Activated naive CD8-positive, alpha-beta T cell (primary cell): ENCODE data around the gene GFPT1.

Experiments
- H3K27ac Mint-ChIP-seq: one replicate; pipeline ENCODE4 v1.8.0; 2021; ENCODE audit warnings: mixed read lengths
- H3K27me3 Mint-ChIP-seq: one replicate; pipeline ENCODE4 v1.8.0; 2021; ENCODE audit warnings: mixed read lengths
- H3K36me3 Mint-ChIP-seq: one replicate; pipeline ENCODE4 v1.8.0; 2021; ENCODE audit warnings: mixed read lengths
- H3K4me1 Mint-ChIP-seq: one replicate; pipeline ENCODE4 v1.8.0; 2021; ENCODE audit warnings: low read depth, mixed read lengths
- H3K4me3 Mint-ChIP-seq: one replicate; pipeline ENCODE4 v1.8.0; 2021; ENCODE audit warnings: mild to moderate bottlenecking, mixed read lengths
- H3K9me3 Mint-ChIP-seq: one replicate; pipeline ENCODE4 v1.8.0; 2021; ENCODE audit warnings: low read depth, mixed read lengths

The GFPT1 gene

DNA sequence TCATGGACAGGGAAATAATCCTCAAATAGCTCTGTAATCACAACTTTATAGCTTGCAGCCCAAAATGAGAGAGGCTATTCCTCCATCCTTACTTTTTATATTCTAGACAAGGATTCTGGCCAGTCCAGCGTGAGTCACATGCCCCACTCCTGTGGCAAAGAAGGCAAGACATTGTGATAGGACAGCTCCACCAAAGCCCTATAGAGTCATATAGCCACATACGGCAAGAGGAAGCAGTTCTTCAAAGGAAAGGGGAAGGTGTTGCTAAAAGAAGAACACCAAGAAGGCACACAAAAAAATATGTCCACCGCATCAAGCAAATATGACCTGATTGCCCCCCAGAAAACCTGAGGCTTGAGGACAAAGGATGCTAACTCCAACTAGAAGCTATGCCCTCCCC is 3.4 kb upstream of the GFPT1 start:
- no peaks in the 10 kb centered on the region for H3K27me3 Mint-ChIP-seq
- no peak overlapping the region for H3K4me3 Mint-ChIP-seq
- no peaks in the 10 kb centered on the region for H3K9me3 Mint-ChIP-seq
- peaks cover 20% of the 10 kb centered on the region for H3K4me1 Mint-ChIP-seq
- H3K36me3 Mint-ChIP-seq: peaks cover 9% of the 10 kb centered on the region
- no peak overlapping the region for H3K27ac Mint-ChIP-seq

DNA sequence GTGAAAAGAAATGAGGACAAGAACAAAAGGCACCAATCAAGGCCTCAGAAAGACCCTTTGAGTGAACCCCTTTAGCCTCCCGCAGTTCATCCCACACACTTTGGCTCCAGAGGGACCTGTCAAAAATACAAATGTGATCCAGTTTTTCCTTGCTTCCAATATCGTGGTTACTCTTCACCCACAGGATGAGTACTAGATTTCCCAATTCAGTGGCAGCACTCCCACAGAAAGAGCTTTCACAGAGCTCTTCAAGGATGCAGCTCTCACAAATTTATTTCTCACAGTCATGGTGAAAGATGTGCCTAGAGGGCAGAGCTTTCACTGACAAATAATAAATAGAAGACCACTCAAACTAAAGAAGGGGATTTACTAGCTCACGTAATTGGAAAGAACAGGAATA is 3.0 kb upstream of the GFPT1 start:
- no peaks in the 10 kb centered on the region for H3K9me3 Mint-ChIP-seq
- no peak overlapping the region for H3K4me3 Mint-ChIP-seq
- peaks cover 8% of the 10 kb centered on the region for H3K36me3 Mint-ChIP-seq
- peaks cover 21% of the 10 kb centered on the region for H3K4me1 Mint-ChIP-seq
- H3K27ac Mint-ChIP-seq: no peak overlapping the region
- no peaks in the 10 kb centered on the region for H3K27me3 Mint-ChIP-seq

DNA sequence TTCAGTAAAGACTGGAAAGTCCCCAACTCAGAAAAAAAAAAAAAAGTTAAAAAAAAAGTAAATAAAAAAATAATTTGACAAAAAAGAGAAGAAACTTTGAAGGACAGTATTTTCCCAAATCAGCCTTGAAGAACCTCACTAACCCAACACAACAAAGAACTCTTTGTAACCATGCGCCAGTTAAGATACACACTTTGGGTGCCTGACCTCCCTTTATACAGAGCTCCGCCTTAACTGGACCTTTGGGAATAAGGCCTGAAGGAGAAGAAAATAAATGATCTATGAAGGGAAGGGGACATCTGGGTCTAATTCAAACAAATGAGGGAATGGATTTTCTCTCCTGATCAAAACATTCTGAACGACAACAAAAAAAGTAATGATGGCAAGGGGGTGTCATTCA is 2.2 kb upstream of the GFPT1 start:
- peaks cover under 1% of the 10 kb centered on the region for H3K36me3 Mint-ChIP-seq

DNA sequence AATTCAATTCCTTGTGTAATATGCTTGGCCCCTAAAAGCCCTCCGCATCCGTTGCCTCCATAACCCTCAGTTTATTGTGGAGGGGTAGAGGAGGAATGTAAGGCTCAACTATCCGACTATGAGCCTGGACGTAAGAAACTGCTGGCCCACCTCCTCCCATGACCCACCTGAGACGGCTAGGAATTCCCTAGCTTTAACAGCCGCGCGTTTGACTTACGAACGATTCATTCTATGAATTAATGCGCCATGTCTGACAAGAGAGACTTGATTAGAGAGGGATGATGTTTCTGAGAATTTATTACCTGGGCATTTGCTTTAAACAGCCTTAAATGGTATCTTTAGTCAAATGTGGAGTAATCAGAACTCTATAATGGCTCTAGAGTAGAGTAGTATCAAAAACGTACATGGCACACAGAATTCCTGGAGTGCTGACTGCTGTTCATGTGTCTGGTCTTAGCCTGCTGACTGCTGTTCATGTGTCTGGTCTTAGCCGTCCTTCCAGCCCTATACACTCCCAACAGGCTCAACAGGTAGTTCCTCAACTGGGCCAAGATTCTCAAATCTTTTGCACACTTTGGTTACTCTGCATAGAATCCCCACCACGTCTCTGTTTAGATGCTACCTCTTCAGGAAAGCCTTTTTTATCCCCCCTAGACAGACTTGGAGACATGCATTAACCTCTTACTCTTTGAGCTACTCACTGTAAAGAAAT is 899 bp upstream of the GFPT1 start:
- Mint-ChIP-seq H3K27me3 (no peaks in the 10 kb centered on the region), H3K4me3 (peak overlapping the region; percentile 90), H3K36me3 (no peaks in the 10 kb centered on the region), H3K27ac (peak overlapping the region; percentile 90), H3K4me1 (peaks cover 34% of the 10 kb centered on the region), H3K9me3 (no peaks in the 10 kb centered on the region)

More for the DNA sequence above, 2.2 kb upstream of the GFPT1 start:
- Mint-ChIP-seq H3K9me3 (no peaks in the 10 kb centered on the region), H3K4me3 (no peak overlapping the region), H3K27me3 (no peaks in the 10 kb centered on the region), H3K27ac (no peak overlapping the region), H3K4me1 (peaks cover 25% of the 10 kb centered on the region)

DNA sequence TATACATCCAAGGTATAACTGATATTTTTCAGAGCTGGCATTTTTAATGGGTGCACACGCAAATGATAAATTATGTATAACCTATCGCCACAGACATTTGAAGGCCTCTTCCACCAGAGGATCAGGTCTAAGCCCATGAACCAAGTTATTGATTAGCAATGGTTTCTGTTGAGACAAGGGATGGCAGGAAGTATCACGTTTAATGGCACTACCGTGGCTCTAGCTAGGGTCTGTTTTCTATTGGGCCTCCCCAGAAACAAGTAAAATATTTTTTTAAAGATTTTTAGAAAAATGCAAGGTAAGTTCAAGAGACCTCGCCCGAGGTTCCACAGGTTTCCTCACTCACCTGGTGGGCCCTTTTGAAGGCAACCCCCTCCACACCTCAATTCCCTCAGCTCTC is 667 bp downstream of the GFPT1 start:
- H3K4me1 Mint-ChIP-seq: peaks cover 48% of the 10 kb centered on the region
- peaks cover 6% of the 10 kb centered on the region for H3K36me3 Mint-ChIP-seq
- H3K9me3 Mint-ChIP-seq: no peaks in the 10 kb centered on the region
- H3K27me3 Mint-ChIP-seq: no peaks in the 10 kb centered on the region
- peak overlapping the region; percentile 71 for H3K27ac Mint-ChIP-seq
- peak overlapping the region; percentile 90 for H3K4me3 Mint-ChIP-seq

DNA sequence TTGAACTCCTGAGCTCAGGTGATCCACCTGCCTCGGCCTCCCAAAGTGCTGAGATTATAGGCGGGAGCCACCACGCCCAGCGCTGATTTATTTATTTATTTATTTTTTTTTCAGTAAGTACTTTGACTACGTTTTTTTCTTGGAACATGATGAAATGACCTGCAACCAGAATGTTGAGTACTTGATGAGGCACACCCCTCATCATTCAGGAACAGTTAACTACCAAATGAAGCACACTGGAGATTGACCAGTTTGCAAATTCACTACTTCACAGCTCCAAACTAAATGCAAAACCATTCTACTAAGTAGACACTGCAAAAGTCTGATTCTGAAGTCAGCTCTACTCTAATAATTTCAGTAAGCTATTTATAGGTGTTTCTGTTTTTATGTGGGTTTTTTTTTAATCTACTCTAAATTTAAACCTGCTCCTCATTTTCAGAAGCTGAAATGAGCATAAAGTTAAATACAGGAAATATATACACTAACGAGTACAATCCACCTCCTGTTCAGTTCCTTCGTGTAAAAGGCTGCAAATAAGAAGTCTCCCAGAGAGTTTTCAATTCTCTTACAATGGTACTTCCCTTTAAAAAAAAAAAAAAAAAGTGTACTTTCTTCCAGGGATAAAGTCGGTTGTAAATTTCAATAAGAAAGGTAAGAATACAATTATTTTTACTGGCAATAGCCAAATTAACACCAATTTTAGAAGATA is 1.4 kb downstream of the GFPT1 start:
- Mint-ChIP-seq H3K27ac (peak overlapping the region; percentile 71), H3K4me1 (peaks cover 53% of the 10 kb centered on the region), H3K4me3 (peak overlapping the region; percentile 90), H3K27me3 (no peaks in the 10 kb centered on the region), H3K36me3 (peaks cover 6% of the 10 kb centered on the region), H3K9me3 (no peaks in the 10 kb centered on the region)

DNA sequence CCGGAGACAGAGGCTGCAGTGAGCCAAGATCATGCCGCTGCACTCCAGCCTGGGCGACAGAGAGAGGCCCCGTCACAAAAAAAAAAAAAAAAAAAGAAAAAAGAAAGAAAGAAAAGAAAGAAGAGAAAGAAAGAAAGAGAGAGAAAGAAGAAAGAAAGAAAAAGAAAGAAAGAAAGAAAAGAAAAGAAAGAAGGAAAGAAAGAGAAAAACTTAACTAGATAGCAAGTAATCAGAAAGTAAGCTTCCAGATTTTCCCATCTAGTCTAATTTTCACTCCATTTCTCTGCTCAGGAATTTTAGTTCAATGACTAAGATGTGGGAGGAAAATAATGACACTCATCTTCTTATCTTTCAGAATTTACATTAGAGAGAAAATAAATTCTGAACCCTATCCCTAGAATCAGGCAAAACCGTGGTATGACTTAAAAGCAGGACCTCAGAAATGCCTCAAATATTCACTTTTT is 2.4 kb downstream of the GFPT1 start:
- no peak overlapping the region for H3K27ac Mint-ChIP-seq
- H3K4me1 Mint-ChIP-seq: peaks cover 55% of the 10 kb centered on the region
- H3K36me3 Mint-ChIP-seq: peaks cover 9% of the 10 kb centered on the region
- H3K9me3 Mint-ChIP-seq: no peaks in the 10 kb centered on the region
- H3K27me3 Mint-ChIP-seq: no peaks in the 10 kb centered on the region
- H3K4me3 Mint-ChIP-seq: no peak overlapping the region

DNA sequence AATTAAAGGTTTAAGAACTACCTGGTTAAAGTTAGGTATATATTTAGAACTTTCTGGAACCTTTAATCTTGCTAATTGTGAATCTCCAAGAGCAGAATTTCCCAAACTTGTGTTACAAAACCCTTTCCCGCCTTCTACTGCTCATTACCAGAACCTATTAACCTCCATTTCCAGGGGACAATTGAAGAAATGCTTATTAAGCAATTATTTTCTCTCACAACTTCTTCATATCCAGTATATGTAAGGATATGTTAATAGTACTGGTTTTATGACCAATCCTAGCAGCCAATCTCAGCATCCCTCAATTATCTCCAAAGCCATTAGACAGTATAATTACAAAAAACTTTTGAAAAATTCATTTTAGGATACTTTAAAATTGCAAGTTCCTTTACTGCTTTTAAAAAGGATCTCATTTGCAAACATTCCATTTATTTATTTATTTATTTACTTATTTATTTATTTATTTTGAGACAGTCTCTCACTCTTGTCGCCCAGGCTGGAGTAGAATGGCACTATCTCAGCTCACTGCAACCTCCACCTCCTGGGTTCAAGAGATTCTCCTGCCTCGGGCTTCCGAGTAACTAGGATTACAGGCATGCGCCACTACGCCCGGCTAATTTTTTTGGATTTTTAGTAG is 3.7 kb downstream of the GFPT1 start:
- Mint-ChIP-seq H3K9me3 (no peaks in the 10 kb centered on the region), H3K36me3 (peaks cover 9% of the 10 kb centered on the region), H3K27ac (no peak overlapping the region), H3K27me3 (no peaks in the 10 kb centered on the region), H3K4me1 (peaks cover 56% of the 10 kb centered on the region), H3K4me3 (no peak overlapping the region)

DNA sequence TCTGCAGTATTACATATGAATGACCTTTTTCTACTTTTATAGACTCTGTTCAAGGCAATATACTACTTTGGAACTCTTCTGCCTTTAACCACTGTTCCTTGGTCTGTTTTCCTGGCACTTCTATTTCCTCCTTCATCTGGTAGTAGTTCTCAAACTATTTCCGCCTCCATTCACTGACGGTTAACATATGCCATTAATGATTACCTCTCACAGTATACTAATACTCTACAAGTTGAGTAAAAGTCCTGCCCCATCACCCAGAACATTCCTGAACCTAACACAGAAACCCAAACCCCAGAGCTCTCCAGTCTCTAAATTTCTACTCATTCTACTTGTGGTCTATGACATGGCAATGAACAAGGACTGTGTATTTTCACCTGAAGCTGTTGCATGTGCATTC is 4.5 kb downstream of the GFPT1 start:
- no peak overlapping the region for H3K4me3 Mint-ChIP-seq
- peak overlapping the region; percentile 37 for H3K27ac Mint-ChIP-seq
- peaks cover 9% of the 10 kb centered on the region for H3K36me3 Mint-ChIP-seq
- H3K4me1 Mint-ChIP-seq: peaks cover 52% of the 10 kb centered on the region
- H3K27me3 Mint-ChIP-seq: no peaks in the 10 kb centered on the region
- no peaks in the 10 kb centered on the region for H3K9me3 Mint-ChIP-seq

DNA sequence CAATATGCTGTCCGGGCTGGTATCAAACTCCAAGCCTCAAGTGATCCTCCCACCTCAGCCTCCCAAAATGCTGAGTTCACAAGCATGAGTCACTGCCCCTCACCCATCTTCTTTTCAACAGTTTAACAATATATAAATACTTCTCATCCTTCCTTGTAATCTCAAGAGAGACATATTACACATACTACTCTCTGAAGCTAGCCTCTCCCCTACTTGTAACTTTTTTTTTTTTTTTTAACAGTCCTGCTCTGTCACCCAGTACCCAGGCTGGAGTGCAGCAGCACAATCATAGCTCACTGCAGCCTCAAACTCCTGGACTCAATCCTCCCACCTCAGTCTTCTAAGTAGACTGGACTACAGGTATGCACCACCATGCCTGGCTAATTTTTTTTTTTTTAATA is 5.7 kb downstream of the GFPT1 start:
- Mint-ChIP-seq H3K27me3 (no peaks in the 10 kb centered on the region), H3K36me3 (peaks cover 9% of the 10 kb centered on the region), H3K9me3 (no peaks in the 10 kb centered on the region), H3K4me3 (no peak overlapping the region), H3K4me1 (peaks cover 52% of the 10 kb centered on the region), H3K27ac (peak overlapping the region; percentile 16)

DNA sequence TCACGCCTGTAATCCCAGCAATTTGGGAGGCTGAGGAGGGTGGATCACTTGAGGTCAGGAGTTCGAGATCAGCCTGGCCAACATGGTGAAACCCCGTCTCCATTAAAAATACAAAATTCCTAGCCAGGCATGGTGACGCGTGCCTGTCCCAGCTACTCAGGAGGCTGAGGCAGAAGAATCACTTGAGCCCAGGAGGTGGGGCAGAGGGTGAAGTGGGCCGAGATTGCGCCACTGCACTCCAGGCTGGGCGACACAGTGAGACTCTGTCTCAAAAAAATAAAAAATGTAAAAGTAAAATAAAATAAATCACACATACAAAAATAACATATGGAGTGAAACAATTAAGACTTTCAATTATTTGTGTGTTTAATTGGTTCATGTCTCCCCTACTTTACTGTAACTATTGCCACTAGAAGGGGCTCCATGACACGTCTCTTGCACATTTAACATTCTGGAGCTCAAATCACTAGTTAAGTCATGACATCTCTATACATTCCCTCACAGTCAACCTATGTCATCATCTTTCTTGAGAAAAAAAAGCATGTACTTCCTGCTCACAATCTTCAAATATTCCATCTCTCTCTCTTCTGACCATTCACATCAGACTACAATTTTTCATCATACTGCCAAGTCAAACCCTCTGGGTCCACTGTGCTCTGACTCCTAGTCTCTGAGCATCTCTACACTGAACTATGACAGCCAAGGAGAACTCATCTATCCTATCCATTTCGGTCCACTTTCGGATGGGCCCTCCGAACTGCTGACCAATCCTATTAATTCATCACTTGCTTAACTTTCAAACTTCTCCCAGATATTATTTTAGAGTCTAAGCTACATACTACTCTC is 6.7 kb downstream of the GFPT1 start:
- no peaks in the 10 kb centered on the region for H3K9me3 Mint-ChIP-seq
- peaks cover 49% of the 10 kb centered on the region for H3K4me1 Mint-ChIP-seq
- H3K27me3 Mint-ChIP-seq: no peaks in the 10 kb centered on the region
- no peak overlapping the region for H3K4me3 Mint-ChIP-seq
- peak overlapping the region; percentile 24 for H3K27ac Mint-ChIP-seq
- H3K36me3 Mint-ChIP-seq: peaks cover 11% of the 10 kb centered on the region

DNA sequence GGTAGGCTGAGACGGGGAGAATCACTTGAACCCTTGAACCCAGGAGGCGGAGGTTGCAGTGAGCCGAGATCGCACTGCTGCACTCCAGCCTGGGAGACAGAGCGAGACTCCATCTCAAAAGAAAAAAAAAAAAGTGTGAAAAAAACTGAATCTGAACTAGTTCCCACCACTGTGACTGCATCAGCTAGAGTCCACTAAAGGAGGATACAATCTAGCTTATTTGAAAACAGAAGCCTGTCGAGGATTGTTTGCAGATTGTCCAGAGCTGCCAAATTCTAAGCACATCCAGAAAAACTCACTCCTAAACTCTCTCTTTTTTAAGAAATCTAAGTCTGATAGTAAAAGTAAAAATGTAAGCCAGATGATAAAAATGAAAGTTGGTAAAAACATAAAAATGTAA is 10.6 kb downstream of the GFPT1 start:
- no peaks in the 10 kb centered on the region for H3K27me3 Mint-ChIP-seq
- H3K4me1 Mint-ChIP-seq: peaks cover 24% of the 10 kb centered on the region
- H3K36me3 Mint-ChIP-seq: peaks cover 9% of the 10 kb centered on the region
- no peak overlapping the region for H3K4me3 Mint-ChIP-seq
- H3K9me3 Mint-ChIP-seq: no peaks in the 10 kb centered on the region
- no peak overlapping the region for H3K27ac Mint-ChIP-seq

DNA sequence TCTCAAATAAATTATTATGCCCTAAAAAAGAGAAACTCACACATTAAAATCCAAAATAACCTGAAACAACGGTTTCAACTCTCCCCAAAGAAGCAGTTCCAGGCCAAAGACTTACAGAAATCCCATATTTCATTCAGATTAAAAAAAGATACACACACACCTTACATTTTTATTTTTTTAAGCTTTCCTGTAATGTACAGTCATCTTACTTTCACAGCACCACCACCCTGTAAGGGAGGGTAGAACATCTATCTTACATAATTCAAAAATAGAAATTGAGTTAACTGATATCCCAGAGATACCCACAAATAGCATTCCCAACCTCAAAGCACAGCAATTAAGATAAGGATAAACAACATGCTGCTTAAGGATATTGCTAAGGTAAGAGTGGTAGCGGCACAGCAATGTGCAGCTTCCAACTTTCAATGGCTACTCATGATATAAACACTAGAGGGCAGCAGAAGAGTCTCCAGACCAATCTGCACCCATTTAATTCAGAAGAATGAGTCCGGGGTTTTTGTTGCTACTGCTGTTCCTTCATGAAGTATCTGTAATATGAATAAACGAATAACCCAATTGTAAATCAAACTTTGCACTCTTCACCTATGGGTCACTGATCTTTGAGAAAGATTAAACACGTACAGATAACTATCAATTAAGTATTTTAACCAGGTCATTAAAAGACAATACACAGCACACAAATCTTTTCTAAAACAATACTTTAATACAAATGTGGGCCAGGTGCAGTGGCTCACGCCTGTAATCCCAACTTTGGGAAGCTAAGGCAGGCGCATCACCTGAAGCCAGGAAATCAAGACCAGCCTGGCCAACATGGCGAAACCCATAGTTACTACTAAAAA is 11.3 kb downstream of the GFPT1 start:
- no peak overlapping the region for H3K27ac Mint-ChIP-seq

DNA sequence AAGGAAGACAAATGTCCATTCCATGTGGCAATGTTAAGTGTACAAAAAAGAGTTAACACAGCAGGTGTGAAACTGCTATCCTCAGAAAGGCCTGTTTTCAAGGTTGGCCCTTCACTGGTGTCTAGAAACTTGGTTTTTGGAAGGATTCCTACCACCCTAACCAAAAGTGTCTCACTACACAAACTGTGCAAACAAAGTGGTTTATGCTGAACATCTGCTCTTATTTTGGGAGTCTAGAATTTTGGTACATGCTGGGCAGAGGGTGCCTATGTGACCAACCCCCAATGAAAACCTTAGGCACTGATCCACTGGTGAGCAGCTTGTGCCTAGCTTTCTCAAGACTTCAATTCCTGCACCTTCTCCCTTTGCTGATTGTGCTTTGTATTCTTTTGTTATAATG is 14.3 kb downstream of the GFPT1 start:
- peaks cover 22% of the 10 kb centered on the region for H3K36me3 Mint-ChIP-seq
- no peaks in the 10 kb centered on the region for H3K9me3 Mint-ChIP-seq
- no peak overlapping the region for H3K27ac Mint-ChIP-seq
- H3K27me3 Mint-ChIP-seq: no peaks in the 10 kb centered on the region
- peaks cover 13% of the 10 kb centered on the region for H3K4me1 Mint-ChIP-seq
- no peak overlapping the region for H3K4me3 Mint-ChIP-seq

More for the DNA sequence above, 11.3 kb downstream of the GFPT1 start:
- no peaks in the 10 kb centered on the region for H3K27me3 Mint-ChIP-seq
- H3K9me3 Mint-ChIP-seq: no peaks in the 10 kb centered on the region
- H3K4me1 Mint-ChIP-seq: peaks cover 20% of the 10 kb centered on the region
- no peak overlapping the region for H3K4me3 Mint-ChIP-seq
- H3K36me3 Mint-ChIP-seq: peaks cover 9% of the 10 kb centered on the region
